NCI-H146 treated with DMSO at 0.1 percent for 48 hours (cell line): ENCODE measurements around the gene SLC34A1.

Source experiments
- DNase-seq: peaks from one replicate; lab custom pipeline; 2025; ENCODE audit not compliant: unreplicated experiment; lab: John Stamatoyannopoulos, UW

The SLC34A1 gene

GRCh38 chr5:177444106-177445051 is 60.1 kb downstream of the SLC34A1 start:
- DNase-seq: no peak

GRCh38 chr5:177445052-177445916 is 61.0 kb downstream of the SLC34A1 start:
- DNase-seq: no peak

DNA sequence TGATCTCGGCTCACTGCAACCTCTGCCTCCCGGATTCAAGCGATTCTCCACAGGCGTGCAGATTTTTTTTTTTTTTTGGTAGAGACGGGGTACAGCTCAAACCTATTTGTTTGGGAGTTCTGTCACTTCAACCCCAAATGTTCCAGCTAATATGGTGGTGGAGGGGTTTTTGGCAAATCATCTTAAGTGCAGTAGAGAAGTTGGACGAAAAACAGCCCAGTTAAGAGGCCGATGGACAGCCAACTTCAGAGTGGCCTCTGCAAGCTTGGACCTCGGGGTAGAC is 61.6 kb downstream of the SLC34A1 start:
- DNase-seq: no peak

- DNase-seq: peak; percentile 29
Measured at GRCh38 chr5:177446200-177447065, 62.2 kb downstream of the SLC34A1 start, which contains the start of gene PRR7. PRR7 (plus strand) TSS chr5:177446814; CDS start chr5:177455068, 8,254 bp downstream.

DNA sequence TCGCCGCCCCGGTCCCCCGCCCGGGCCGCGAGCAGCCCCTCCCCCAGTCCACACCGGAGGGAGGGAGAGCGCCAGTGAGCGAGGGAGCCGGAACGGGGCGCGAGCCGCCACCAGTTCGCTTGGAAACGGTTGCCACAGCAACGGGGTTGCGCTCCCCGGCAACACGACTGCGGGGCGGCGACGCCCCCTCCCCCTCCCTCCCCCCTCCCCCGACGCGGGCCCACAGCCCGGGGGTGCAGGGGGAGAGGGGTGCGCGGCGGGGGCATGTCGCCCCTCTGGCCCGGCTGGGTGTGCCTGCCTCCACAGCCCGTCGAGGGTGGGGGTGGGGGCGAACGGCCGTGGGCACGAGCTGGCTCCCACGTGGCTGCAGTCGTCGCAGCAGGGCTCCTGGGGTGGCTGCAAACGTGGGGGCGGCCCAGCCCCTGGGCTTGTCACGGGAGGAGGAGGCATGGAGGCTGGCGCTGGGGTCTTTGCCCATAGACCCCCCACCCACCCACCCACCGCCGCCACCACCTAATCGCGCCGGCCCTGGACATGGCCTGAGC is 62.9 kb downstream of the SLC34A1 start:
- DNase-seq: peak; percentile 2

DNA sequence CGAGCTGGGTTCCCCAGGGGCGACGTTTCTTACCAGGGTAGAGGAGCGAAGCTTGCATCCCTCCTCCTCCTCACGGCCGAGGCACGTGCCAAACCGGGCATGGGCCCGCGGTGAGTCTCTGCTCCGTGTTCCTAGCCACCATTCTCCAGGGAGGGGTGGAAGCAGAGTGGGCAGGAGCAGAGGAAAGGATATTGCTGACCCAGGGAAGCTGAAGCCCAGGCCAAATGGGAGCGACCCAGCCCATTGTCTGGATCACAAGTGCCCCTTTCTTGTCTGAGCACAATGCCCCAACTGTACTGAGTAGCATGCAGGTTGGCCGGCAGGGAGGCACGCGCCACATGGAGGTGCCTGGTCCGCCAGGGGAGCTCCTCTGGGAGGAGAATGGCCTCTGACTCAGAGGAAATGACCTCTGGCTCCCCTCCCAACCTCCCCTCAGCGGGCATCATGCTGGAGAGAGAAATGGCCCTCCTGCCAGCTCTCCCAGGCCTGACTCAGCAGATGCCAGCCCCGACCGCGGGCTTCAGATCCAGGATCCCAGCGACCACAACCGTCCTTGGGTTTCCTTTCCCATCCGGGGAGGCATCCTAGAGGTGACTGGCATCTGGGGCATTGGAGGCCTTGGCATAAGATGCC is 63.5 kb downstream of the SLC34A1 start:
- no peak for DNase-seq
